IPS-18c (cell line): ENCODE results near the gene ING5.

Source experiments
- H3K4me3 ChIP-seq: 2 replicates; pipeline ENCODE4 v1.7.0; 2013; ENCODE audit warnings: low read depth, mild to moderate bottlenecking, low read length, moderate library complexity; ENCODE audit not compliant: insufficient read depth
- H3K9me3 ChIP-seq: one replicate; pipeline ENCODE4 v1.6.1; 2013; ENCODE audit warnings: mild to moderate bottlenecking, low read length, moderate library complexity; ENCODE audit not compliant: control insufficient read depth, insufficient read depth

ING5 gene

DNA sequence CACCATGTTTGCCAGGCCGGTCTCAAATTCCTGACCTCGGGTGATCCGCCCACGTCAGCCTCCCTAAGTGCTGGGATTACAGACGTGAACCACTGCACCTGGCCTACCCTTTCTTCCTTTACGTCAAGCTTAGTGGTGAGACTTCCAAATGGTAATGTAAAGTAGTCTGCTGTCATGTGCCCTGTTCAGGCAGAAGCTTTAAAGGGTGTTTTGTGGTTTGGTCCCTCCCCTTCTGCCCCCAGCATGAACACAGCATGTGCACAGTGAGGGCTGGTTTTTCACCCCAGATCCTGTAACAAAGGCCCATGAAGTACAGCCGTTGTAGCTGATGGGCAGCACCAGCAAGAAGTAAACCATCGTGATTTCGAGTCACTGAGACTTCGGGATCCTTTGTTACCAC is 12.5 kb upstream of the ING5 start:
- Histone ChIP-seq H3K4me3 (no peak overlapping the region), H3K9me3 (no peaks in the 10 kb centered on the region)

DNA sequence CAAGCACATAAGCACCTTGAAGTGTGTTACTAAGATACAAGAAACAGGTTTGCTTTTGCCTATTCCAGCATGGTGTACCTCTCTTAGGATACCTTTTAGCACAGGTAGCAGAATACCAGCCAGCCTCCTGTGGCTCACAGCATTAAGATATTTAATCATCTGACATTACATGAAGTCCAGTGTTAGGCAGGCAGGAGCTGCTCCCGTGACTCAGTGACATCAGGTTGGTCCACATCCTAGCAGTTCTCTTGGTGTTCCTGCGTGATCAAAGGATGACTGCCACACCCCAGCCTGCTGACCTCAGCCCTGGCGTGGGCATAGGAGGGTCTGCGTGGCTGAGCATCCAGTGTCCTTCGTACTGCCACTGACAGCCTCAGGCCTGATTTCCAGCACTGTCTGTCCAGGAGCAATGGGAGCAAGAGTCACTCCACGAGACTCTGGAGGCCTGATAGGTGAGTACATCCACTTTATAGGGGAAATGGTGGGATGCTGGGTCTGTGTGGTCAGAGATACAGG is 11.6 kb upstream of the ING5 start:
- no peak overlapping the region for H3K4me3 ChIP-seq
- H3K9me3 ChIP-seq = no peaks in the 10 kb centered on the region

DNA sequence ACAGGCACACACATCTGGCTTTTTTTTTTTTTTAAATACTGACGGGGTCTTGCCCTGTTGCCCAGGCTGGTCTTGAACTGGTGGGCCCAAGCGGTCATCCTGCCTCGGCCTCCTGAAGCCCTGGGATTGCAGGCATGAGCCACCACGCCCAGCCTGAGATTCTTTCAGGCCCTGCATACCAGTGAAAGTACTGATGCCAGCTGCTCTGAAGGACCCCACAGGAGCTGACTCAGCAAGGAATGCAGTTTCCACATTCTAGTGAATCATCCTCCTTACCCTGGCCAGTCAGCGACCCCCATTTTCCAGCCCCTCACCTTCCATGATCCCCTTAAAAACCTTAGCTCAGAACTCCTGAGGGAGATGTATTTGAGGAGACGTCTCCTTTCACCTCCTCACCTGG is 9.4 kb upstream of the ING5 start:
- Histone ChIP-seq H3K4me3 (no peak overlapping the region), H3K9me3 (no peaks in the 10 kb centered on the region)

DNA sequence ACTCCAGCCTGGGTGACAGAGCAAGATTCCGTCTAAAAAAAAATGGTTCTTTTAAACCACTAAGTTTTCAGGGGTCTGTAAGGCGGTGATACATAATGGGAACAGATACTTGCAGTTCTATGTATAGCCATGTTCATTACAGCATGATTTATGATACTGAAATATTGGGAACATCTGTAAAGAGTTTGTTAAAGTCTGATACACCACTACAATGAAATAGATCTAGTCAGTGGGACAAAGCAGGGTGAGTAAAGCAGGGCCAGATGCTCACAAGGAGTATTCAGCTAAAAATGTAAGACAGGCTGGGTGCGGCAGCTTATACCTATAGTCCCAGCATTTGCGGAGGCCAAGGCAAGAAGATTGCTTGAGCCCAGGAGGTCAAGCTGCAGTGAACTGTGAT is 6.2 kb upstream of the ING5 start:
- Histone ChIP-seq H3K4me3 (no peak overlapping the region), H3K9me3 (no peaks in the 10 kb centered on the region)

DNA sequence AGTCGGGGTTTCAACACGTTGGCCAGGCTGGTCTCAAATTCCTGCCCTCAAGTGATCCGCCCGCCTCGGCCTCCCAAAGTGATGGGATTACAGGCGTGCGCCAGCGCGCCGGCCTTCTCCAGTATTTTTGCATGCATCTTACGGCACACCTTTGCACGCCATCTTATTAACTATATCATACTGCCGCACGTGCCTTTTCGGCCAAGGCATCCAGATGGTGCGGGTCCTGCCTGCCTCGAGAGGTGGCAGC is 765 bp upstream of the ING5 start:
- Histone ChIP-seq H3K9me3 (no peaks in the 10 kb centered on the region), H3K4me3 (peak overlapping the region; percentile 86)

DNA sequence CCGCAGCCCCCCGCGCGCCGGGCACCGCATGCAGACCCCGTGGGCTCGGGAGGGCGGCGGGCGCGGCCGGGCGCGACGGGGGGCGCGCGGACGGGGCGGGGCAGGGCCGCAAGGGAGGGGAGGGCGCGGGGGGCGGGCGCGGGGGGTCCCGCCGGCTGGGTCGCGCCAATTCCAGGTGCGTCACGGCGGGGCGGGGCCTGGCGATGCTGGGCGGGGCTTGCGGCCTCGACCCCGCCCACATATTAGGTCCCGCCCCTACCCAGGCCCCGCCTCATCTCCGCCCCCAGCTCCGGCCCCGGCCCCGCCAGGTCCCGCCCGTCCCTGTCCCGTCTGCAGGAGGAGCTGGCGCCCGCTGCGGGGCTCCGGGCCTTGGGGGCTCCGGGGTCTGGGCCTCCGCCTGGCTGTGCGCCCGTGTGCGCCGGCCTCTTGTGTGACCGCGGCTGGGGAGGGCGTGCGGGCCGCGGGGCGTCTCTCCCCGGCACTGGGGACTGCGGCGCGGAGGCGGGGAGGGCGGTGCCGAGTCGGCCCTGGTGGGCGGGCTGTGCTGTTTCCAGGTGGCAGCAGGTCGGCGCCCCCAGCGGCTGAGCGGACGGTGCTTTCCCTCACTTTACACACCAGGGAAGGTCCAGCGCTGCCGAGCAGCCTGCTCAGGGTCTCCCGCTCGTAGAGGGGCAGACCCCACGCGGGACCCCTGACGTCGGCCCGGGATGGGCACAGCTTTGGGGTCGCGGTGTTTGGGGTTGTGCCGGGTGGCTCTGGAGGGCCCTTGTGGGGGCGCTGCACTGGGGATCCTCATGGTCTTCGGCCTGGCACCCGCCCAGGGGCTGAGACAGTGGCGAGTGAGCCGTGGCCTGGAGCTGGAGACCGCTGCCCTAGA is 554 bp downstream of the ING5 start:
- H3K9me3 ChIP-seq = no peaks in the 10 kb centered on the region
- H3K4me3 ChIP-seq = peak overlapping the region; percentile 95

DNA sequence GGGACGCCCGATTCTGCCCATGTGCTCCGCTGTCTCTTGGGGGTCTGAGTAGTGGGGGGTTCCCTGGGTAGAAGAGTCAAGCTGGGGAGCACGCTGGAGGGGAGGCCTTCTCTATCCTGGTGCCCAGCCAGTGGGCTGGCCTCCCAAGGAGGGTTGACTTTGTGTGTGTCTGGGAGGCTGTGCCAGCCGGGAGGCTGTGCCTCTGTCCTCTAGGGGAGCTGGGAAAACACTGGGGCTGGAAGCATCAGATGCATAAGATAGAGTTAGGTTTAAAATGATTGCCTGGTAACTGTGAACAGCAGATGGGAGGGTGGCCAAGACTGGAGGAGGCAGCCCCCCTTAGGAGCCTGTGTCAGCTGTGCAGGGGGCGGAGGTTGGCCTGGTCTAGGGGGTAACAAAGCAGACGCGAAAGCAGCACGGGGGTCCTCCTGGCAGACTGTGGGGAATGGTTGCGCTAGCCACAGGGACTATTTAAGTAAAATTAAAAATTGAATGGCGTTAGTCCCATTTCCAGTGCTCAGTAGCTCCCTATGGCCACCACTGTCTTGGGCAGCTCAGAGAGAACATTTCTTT is 1.3 kb downstream of the ING5 start:
- peak overlapping the region; percentile 95 for H3K4me3 ChIP-seq
- no peaks in the 10 kb centered on the region for H3K9me3 ChIP-seq

DNA sequence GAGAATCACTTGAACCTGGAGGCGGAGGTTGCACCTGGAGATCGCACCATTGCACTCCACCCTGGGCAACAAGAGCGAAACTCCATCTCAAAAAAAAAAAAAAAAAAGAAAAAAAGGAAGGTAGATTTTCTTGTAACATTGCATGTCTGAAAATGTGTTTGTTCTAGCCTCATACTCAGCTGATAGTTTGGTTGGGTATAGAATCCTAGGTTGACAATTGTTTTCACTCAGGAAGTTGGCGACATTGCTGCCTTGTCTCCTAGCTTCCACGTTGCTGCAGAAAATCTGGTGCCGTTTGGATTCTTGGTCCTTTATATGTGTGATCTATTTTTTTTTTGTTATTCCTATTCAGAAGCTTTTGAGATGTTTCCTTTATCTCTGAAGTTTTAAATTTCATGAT is 4.7 kb downstream of the ING5 start:
- H3K9me3 ChIP-seq = no peaks in the 10 kb centered on the region
- H3K4me3 ChIP-seq = no peak overlapping the region

DNA sequence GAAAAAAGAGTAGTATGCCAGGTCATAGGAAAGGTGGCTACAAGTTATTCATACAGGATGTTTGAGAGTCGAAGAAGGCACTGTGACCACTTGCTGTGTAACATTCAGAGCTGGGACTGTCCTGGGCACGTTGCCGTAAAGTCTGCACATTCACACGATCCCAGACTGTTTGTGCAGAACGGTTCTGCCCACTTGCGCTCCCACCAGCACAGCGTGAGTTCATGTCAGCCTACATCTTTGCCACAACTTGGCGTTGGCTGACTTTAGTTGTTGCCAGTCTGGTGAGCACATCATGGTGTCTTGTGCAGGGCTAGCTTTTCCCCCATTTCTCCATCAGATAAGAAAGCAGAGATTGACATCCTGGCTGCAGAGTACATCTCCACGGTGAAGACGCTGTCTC is 7.0 kb downstream of the ING5 start:
- H3K9me3 ChIP-seq = no peaks in the 10 kb centered on the region
- H3K4me3 ChIP-seq = no peak overlapping the region

DNA sequence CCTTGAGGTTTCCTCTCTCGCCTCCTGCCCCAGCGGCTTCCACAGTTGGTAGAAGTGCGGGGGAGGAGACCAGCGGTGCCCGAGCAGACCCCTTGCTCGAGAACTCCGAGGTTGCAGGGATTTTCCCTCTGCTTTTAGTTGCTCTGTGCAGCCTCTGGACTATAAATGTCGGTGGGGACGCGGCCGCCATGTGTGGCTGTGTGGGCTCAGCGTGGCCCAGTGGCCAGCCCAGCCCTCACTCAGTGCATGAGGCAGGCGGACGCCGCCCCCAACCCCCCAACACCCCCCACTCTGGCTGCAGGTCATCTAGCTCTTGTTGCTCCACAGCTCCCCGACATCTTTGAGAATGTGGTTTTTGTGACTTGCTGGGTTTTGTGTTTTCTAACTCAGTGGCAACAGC is 17.3 kb downstream of the ING5 start:
- H3K4me3 ChIP-seq = no peak overlapping the region
- peaks cover 3% of the 10 kb centered on the region for H3K9me3 ChIP-seq

DNA sequence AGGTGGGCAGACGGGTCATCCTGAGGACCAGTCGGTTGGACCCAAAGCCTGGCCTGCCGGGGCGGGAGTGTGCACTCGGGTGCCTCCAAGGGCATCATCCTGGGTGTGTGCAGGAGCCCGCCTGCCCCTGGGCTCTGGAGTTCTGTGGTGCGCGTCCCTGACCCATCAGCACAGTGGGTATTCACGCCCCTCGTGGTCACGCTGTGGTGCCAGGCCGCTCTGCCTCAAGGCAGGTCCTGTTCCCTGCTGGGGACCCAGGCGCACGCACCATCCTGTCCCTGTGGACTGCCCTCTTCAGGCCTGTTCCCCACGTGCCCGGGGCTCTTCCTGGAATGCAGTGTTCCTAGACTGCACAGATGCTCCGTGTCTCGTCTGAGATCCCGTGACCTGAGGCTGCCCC is 18.3 kb downstream of the ING5 start:
- no peak overlapping the region for H3K4me3 ChIP-seq
- peaks cover 3% of the 10 kb centered on the region for H3K9me3 ChIP-seq

DNA sequence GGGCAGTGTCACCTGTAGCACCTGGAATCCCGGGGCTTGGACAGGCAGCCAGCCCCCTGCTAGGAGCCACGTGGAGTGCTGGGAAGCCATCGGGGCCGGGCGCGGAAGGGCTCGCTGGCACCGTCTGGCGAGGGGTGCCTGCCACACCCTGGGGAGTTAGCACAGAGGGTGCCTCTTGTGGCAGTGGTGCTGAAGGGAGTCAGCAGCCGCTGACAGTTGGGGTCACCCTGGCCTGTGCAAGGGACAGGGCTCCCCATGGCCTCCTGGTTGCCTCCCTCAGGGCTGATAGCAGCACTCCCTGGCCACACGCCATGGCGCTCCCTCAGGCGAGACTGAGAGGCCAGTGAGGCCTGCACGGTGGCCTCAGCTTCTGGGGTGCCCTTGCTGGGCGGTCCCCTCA is 18.7 kb downstream of the ING5 start:
- peaks cover 3% of the 10 kb centered on the region for H3K9me3 ChIP-seq
- H3K4me3 ChIP-seq = no peak overlapping the region

DNA sequence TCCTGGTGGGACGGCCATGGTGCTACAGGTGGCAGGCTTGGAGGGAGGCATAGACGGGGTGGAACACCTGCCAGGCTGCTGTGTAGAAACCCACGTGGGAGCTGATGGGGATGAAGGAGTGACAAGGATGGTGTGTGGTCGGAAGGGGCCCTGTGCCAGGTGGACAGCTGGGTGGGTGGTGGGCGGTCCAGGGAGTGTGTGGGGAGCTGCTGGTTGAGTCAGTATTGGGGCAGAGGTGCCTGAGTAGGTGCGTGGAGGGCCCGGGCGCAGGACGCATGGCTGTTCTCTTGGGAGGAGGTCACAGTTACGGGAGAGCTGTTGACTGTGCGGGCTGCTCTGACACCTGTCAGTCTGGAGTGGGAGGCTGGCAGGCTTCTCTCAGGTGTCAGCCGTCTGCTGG is 20.0 kb downstream of the ING5 start:
- H3K9me3 ChIP-seq = peaks cover 3% of the 10 kb centered on the region
- no peak overlapping the region for H3K4me3 ChIP-seq

DNA sequence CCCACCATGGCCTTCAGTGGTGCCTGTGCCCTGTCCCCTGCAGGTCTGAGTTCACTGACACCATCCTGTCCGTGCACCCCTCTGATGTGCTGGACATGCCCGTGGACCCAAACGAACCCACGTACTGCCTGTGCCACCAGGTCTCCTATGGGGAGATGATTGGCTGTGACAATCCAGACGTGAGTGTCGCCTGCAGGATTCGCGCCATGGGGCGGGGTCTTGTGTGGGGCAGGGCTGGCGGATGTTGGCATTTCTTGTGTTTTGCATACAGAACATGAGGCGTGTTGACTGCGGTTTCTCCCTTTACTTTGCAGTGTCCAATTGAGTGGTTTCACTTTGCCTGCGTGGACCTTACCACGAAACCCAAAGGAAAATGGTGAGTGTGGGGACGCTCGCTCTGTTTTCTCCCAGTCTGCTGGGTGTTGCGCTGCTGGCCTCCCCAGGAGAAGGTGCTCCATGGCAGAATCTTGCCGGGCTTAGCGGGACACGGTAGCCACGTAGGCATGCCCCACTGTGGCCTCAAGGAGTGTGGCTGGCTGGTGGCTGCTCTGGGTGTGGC is 21.1 kb downstream of the ING5 start:
- H3K4me3 ChIP-seq = no peak overlapping the region; the same call in 1 of the 2 replicates
- peaks cover 3% of the 10 kb centered on the region for H3K9me3 ChIP-seq

DNA sequence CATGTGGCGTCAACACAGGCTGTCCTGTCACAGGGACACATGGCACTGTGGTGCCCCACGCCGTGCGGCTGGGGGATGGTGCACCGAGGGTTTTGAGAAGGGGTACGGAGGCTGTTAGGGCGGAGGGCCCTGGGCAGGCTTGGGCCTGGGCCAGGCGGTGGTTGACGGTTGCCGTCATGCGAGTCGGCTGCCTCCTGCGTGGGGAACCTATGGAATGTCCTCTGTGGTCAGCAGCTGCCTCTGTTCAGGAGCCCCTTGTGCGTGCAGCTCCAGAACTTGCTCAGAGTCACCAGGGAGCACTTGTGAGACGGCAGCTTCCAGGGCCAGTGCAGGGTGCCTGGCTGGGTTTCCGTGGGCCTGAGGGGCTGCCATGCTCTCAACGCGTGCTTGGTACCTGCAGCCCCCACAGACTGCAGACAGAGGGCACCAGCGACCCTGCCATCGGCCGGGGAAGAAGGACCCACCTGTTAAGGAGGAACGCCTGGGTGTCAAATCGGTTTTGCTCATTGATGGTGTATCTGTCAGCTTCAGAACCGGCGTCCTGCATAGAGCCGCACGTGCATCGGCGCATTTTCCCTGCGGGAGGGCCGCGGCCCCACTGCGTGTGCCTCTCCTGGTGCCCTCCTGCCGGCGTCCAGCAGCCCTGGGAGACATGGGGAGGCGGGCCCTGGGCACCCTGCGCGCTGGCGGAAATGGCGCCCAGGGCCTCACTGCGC is 22.6 kb downstream of the ING5 start:
- peaks cover 3% of the 10 kb centered on the region for H3K9me3 ChIP-seq
- H3K4me3 ChIP-seq = no peak overlapping the region

DNA sequence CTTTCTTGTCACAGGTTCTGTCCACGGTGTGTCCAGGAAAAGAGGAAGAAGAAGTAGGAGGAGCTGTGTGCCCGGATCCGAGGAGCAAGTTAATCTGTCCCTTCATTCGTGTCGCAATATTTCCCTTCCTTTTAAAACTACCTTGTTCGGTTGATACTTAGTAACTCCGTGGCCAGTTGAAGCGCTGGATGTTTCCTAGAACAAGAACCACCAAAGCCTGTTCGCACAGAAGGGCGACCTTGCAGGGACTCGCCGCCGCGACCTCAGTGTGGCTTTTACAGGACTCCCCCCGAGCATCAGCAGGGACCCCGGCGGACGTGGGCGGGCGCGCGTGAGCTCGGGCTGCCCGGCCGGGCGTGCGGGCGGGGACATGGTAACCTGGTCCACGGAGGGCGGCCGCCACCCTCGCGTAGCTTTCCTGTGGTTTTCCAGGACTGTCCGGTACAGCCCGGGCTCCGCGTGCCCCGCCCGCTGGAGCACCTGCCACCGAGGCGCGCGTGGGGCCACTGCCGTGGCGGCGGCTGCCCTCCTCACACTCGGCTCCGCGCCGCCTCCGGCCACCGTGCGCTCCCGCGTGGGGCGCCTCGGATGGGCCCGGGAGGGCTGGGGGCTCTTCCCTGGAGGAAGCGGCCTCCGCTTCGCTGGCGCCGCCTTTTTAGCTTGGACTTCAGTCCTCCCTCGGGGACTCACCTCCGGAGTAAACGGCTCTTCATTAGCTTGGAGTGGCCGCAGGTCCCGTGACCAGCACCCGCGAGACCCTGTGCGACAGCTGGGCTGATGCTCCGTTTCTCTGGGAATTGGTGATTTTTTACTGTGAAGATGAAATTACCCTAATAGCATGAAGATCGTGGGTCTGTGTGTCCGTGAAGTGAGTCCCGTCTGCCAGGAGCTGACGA is 23.4 kb downstream of the ING5 start:
- Histone ChIP-seq H3K4me3 (no peak overlapping the region), H3K9me3 (peaks cover 3% of the 10 kb centered on the region)

DNA sequence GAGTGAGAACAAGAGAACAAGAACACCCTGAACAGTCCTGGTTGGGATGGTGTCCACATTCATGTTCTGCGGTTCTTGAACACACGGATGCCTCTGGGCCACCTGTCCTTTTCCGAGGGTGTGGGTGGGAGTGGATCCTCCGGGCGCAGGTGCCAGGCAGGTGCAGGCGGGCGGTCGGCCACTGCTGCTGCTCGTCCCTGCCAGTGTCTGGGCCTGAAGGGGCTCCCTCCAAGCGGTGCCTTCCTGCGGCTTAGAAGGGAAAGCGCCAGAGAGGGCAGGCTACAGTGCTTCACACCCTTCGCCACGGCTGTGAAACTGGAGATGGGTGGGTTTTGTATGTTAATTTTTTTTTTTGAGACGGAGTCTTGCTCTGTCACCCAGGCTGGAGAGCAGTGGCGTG is 24.6 kb downstream of the ING5 start:
- H3K9me3 ChIP-seq = peaks cover 3% of the 10 kb centered on the region
- no peak overlapping the region for H3K4me3 ChIP-seq
